G401.6 (cell line): ENCODE measurements around the gene OR2G3.

Experiments
- FAIRE-seq: peaks from 2 replicates; lab custom pipeline; 2012; peaks lifted over from hg19 to GRCh38; lab: Jason Lieb, UNC

OR2G3 gene

GRCh38 chr1:247605286-247605685, at the start of gene OR2G3:
OR2G3 (plus strand) TSS chr1:247605586; CDS start chr1:247605586, 0 bp downstream.
- FAIRE-seq = no peak

DNA sequence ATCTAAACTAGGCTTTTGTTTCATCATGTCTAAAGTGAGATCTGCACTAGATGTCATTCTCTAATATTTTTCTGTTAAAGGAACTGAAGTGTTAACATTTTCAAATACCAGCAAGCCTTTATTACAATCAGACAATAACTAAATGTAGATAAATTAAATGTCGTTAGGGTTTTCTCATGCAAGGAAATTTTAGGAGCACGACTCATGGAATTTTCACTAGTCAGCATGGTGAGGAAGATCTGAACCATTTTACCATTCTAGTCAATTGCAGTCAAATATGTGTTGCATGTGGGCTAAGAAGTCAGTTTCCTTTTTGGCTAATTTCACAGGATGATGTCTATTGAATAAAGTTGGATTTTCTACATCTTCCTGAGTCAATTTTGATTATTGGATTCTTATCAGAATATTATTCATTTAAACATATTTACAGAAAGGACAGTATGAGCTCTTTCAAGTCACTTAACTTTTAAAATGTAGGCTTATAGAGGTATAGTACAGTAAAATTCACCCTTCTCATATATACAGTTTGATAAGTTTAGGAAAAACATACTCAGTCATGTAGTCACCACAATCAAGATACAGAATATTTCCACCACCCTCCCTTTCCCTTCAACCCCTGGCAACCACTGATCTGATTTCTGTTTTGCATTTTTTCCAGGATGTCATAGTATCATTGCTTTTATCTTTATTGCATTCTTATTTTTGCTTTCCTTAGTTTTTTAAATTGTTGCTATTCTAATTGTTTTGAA, 47.3 kb upstream of the OR2G3 start:
- FAIRE-seq = no peak

GRCh38 chr1:247561711-247562110, 43.7 kb upstream of the OR2G3 start:
- no peak for FAIRE-seq

GRCh38 chr1:247562198-247562597, 43.2 kb upstream of the OR2G3 start:
- no peak for FAIRE-seq

DNA sequence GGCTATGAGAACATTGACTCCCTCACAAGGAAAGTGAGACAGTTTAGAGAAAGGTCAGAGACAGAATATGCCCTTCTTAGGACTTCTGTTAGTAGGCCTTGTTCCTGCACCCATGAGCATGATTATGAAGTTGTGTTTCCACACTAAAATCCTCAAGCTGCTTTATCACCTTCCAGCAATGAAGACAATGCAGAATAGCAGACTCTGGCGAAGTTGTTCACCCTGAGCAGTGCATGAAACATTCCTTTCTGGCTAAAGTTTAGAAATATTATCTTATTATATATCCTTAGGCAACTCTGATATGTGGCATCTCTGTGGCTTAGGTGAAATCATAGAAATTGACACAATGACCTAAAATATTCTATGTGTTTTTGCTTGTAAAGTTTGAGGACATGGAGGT, 31.1 kb upstream of the OR2G3 start:
- no peak for FAIRE-seq

DNA sequence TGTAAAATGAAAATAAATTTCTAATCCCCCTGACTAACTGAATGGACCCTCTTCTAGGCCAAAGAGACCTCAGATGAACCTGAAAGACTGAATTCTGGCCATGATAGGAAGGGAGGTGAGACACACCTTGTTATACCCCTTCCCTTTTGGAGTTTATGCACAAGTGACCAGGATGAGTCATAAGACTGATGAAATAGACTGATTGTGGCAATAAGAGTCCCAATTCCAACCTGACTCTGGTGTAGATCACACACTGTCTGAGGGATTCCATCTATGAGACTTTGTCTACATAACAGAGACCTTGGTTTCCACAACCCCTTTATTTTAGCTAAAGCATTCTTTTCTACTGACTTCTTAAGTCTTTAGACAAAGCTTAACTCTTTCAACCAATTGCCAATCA, 30.7 kb upstream of the OR2G3 start:
- no peak for FAIRE-seq

DNA sequence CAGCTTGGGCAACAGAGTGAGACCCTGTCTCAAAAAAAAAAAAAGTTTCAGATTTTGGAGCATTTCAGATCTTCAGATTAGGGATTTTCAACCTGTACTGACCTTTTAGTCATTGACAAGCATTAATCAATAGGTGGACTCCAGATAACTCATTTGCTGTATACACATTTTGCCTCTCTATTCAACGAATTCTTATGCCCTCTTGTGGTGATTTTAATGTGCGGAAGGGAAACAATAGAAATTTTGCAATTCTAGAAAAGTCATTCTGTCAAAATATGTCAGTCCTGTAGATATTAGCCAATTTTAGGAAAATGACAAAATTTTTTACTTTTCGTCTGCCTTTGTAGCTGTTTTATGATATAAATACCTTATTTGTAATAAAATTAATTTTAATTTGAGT, 28.9 kb upstream of the OR2G3 start:
- no peak for FAIRE-seq

- FAIRE-seq = no peak
These were observed 26.4 kb upstream of the OR2G3 start for GRCh38 chr1:247578946-247579460.

- no peak for FAIRE-seq
These were observed 17.3 kb upstream of the OR2G3 start, which contains the start of gene OR2G2 for GRCh38 chr1:247588060-247588459. OR2G2 (plus strand) TSS chr1:247588360; CDS start chr1:247588360, 0 bp downstream.

GRCh38 chr1:247613405-247613804, 8.0 kb downstream of the OR2G3 start:
- FAIRE-seq = no peak

DNA sequence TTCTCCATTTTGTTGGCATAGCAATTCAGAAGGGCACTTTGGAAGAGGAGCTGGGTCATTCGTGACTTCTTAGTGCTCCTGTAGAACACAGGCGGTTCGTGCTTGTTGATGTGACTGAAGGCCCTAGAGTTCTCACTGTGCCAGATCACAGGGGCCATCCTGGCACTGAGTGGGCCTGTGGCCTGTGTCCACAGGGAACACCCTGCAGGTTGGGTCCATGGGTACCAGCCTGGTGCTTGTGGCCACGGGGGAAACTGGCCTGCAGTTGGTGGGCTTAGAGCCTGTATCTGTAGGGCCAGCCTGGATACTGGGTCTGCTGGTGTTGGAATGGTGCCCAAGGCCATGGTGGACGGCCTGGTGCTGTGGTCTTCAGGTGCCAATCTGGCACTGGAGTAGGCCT, 9.2 kb downstream of the OR2G3 start:
- FAIRE-seq = no peak

- no peak for FAIRE-seq
These were observed 22.6 kb downstream of the OR2G3 start for GRCh38 chr1:247627951-247628350.

GRCh38 chr1:247638011-247638410, 32.6 kb downstream of the OR2G3 start:
- no peak for FAIRE-seq

- no peak for FAIRE-seq
These were observed 33.4 kb downstream of the OR2G3 start for GRCh38 chr1:247638781-247639180.

GRCh38 chr1:247639381-247639981, 34.1 kb downstream of the OR2G3 start:
- FAIRE-seq = no peak

- FAIRE-seq = no peak
These were observed 37.4 kb downstream of the OR2G3 start for GRCh38 chr1:247642742-247643141.

- no peak for FAIRE-seq
These were observed 41.5 kb downstream of the OR2G3 start for GRCh38 chr1:247646867-247647266.

GRCh38 chr1:247647864-247648263, 42.5 kb downstream of the OR2G3 start:
- no peak for FAIRE-seq

DNA sequence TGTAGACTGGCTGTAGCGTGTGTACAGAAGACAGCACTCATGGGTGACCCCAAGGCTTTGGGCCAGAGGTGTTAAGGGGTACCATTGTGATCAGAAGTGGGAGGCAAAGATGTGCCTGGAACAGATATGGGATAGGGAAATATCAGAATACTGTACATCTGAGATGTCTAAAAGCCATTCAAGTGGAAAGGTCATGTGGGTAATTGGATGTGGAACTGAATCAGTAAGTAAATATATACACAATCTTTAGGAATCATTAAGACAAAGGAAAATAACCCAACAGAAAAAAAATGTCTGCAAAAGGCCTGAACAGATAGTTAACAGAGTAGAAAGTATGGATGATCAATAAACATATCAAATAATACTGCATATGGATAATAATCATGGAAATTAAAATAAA, 47.7 kb downstream of the OR2G3 start:
- FAIRE-seq = no peak
